ENCODE measurements around the gene ZBTB21. TPM values are rescaled to one million over a fixed set of nuclear protein-coding genes. Genes with fewer than 3 reads are reported as not detected.
A peak's percentile ranks its signal among the peaks of the same experiment; 100 is the strongest.
"Not testable (repeated sequence)": the region's sequence is repeated elsewhere in the genome, so short reads cannot be mapped to it uniquely, and the experiment has no call there.

ZBTB21 gene
- total RNA-seq, 4 donors from 2014 or later, result 6.1 to 20.4 (median 14.1) TPM

GRCh38 chr21:41961753-41962152, 48.4 kb downstream of the ZBTB21 start:
- no peaks in the 10 kb centered on the region for H3K27me3 ChIP-seq
- peak in 1 of 3 donors; percentile 25 for DNase-seq
- TF ChIP-seq POLR2A (IDR thresholded peaks at IDR 0.05), result no peak
- TF ChIP-seq CTCF (IDR thresholded peaks at IDR 0.05), result no peak

GRCh38 chr21:41961282-41961701, 48.9 kb downstream of the ZBTB21 start:
- no peak overlapping the region for H3K27ac ChIP-seq
- no peaks in the 10 kb centered on the region for H3K27me3 ChIP-seq
- DNase-seq, result peak in 1 of 3 donors; percentile 41
- no peak overlapping the region for H3K4me3 ChIP-seq
- no peaks in the 10 kb centered on the region for H3K9me3 ChIP-seq
- no peaks in the 10 kb centered on the region for H3K36me3 ChIP-seq
- TF ChIP-seq POLR2A (IDR thresholded peaks at IDR 0.05) (no peak), CTCF (IDR thresholded peaks at IDR 0.05) (no peak)
- no peaks in the 10 kb centered on the region for H3K4me1 ChIP-seq

More at GRCh38 chr21:41961753-41962152, 48.4 kb downstream of the ZBTB21 start:
- Histone ChIP-seq H3K4me3 (no peak overlapping the region), H3K9me3 (no peaks in the 10 kb centered on the region), H3K27ac (no peak overlapping the region), H3K36me3 (no peaks in the 10 kb centered on the region), H3K4me1 (no peaks in the 10 kb centered on the region)

- no peaks in the 10 kb centered on the region for H3K36me3 ChIP-seq
- DNase-seq, result peak in 1 of 3 donors; percentile 24
- no peaks in the 10 kb centered on the region for H3K27me3 ChIP-seq
- no peak overlapping the region for H3K27ac ChIP-seq
- H3K9me3 ChIP-seq, result no peaks in the 10 kb centered on the region
- H3K4me1 ChIP-seq, result no peaks in the 10 kb centered on the region
- H3K4me3 ChIP-seq, result no peak overlapping the region
- TF ChIP-seq CTCF (IDR thresholded peaks at IDR 0.05) (no peak), POLR2A (IDR thresholded peaks at IDR 0.05) (no peak)
These were observed 49.8 kb downstream of the ZBTB21 start for GRCh38 chr21:41960386-41960785.

DNA sequence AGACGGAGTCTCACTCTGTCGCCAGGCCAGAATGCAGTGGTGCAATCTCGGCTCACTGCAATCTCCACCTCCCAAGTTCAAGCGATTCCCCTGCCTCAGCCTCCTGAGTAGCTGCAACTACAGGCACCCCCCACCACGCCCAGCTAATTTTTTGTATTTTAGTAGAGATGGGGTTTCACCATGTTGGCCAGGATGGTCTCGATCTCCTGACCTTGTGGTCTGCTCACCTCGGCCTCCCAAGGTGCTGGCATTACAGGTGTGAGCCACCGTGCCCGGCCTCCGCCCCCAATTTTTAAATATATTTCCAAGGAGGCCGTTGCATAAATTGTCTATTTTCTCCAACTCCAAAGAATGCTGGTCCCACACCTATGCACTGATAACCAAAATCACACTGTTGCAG, 50.5 kb downstream of the ZBTB21 start:
- DNase-seq, result peak in 2 of 3 donors; percentile 16 to 35
- H3K4me1 ChIP-seq, result not testable (repeated sequence)

DNA sequence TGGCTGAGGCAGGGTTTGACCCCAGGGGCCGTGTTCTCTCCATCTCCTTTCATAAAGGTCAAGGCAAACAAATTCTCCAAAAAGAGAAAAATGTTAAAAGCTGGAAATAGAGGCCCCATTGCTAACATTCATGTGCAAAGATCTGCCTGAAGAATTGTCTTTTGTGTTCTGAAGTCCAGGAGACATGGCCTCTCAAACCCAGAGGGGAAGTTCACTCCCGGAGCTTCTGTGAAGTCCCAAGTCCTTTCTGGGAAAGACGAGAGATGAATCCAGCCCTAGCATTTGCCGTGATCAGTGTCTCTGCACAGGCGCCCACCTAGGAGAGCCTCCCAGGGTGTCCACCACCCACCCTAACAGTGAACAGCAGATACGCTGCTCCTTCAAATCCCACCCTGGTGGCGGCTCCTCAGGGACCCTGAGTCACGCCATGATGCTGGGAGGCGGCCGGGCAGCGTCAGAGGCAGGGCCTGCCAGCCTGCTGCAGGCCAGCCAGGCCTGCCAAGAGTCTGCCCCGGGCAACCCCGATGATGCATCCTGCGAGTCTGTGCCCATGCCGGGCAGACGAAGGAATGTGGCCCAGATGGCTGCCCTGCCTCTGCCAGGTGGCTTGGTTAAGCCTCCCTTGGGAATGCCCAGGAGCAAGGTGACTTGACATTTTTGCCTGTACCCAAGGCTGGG, 51.1 kb downstream of the ZBTB21 start:
- Histone ChIP-seq H3K9me3 (no peaks in the 10 kb centered on the region), H3K27me3 (no peaks in the 10 kb centered on the region), H3K27ac (no peak overlapping the region), H3K4me3 (no peak overlapping the region), H3K36me3 (no peaks in the 10 kb centered on the region), H3K4me1 (peaks cover 0 to 6% (median 2%) of the 10 kb centered on the region in 4 donors)
- TF ChIP-seq POLR2A (IDR thresholded peaks at IDR 0.05) (no peak), CTCF (IDR thresholded peaks at IDR 0.05) (no peak)
- DNase-seq, result peak in 2 of 3 donors; percentile 23 to 30

More for the DNA sequence above, 50.5 kb downstream of the ZBTB21 start:
- not testable (repeated sequence) for H3K27me3 ChIP-seq, H3K27ac ChIP-seq, H3K36me3 ChIP-seq, H3K9me3 ChIP-seq, H3K4me3 ChIP-seq

DNA sequence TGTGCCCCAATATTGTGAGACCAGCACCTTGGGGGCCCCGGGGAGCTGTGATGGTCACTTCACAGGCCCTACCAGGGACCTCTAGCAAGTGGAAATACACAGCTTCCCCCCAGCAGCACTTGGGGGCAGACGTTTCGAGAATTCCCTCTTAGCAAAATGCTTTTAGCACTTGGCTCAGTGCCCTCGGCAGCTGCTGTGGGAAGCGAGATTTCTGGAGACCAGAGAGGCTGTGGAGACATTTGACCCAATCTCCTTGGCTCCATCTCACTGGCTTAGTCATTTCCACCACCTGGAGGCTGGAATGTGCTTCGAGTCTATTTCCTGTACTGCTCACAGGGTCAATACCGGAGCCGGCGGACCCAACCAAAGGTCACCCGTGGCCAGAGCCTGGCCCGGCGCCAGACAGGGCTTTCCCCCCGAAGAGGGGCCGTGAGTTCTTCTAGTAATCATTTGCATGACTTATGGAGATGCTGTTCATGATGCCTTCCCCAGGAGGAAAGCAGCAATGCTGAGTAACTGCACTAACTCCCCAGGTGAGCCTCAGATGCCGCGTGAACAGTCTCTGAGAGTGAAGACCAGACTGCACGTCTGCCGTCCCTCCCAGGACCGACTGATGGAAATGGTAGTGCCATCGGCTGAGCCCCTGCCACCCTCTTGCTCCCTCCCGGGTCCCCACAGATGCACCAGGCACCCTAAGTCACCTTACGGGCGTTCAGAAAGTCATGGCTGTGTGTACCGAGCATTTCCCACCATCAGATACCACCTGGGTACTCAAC, 52.0 kb downstream of the ZBTB21 start:
- Histone ChIP-seq H3K9me3 (no peaks in the 10 kb centered on the region), H3K36me3 (no peaks in the 10 kb centered on the region), H3K27me3 (no peaks in the 10 kb centered on the region), H3K27ac (peak overlapping the region; percentile 32 to 71 (median 40)), H3K4me1 (peaks cover 0 to 11% (median 3%) of the 10 kb centered on the region in 4 donors), H3K4me3 (no peak overlapping the region)
- peak in 3 of 6 experiments; percentile 36 to 44 (median 41) for TF ChIP-seq CTCF (IDR thresholded peaks at IDR 0.05)
- no peak for TF ChIP-seq POLR2A (IDR thresholded peaks at IDR 0.05)
- DNase-seq, result peak in 2 of 3 donors; percentile 51 to 71
